Glutamatergic neuron (in vitro differentiated cells): ENCODE results near the gene PDZD4. TPM values are rescaled to one million over a fixed set of nuclear protein-coding genes. Genes with fewer than 3 reads are reported as not detected.

Source experiments
- DNase-seq: peaks from one replicate; pipeline ENCODE4 v3.0.0; 2022
- H3K27ac Mint-ChIP-seq: one replicate; pipeline ENCODE4 v1.8.0; 2020; ENCODE audit warnings: mild to moderate bottlenecking, mixed read lengths, inconsistent platforms; ENCODE audit not compliant: unreplicated experiment
- H3K27me3 Mint-ChIP-seq: one replicate; pipeline ENCODE4 v1.8.0; 2020; ENCODE audit warnings: mild to moderate bottlenecking, moderate library complexity, mixed read lengths, inconsistent platforms; ENCODE audit not compliant: unreplicated experiment
- H3K36me3 Mint-ChIP-seq: one replicate; pipeline ENCODE4 v1.8.0; 2020; ENCODE audit warnings: mild to moderate bottlenecking, mixed read lengths, inconsistent platforms; ENCODE audit not compliant: unreplicated experiment
- H3K4me1 Mint-ChIP-seq: one replicate; pipeline ENCODE4 v1.8.0; 2020; ENCODE audit warnings: mild to moderate bottlenecking, low read depth, mixed read lengths, inconsistent platforms; ENCODE audit not compliant: unreplicated experiment
- H3K4me3 Mint-ChIP-seq: one replicate; pipeline ENCODE4 v1.8.0; 2020; ENCODE audit warnings: mild to moderate bottlenecking, mixed read lengths, inconsistent platforms; ENCODE audit not compliant: unreplicated experiment
- H3K9me3 Mint-ChIP-seq: one replicate; pipeline ENCODE4 v1.8.0; 2020; ENCODE audit warnings: mild to moderate bottlenecking, moderate library complexity, mixed read lengths, inconsistent platforms; ENCODE audit not compliant: unreplicated experiment
- total RNA-seq: library from RNA; stranded (reverse); fragmentation: NEBNext Ultra II Directional; extraction: Animal tissue kit (Norgen Biotek cat#: 25700); gene quantifications from one replicate; pipeline ENCODE4 v1.2.1, GENCODE V29; 2021; ENCODE audit not compliant: unreplicated experiment
- TF ChIP-seq, protein P1 (sequence below): fragments of 200-600 bp; sonication (generic); IDR thresholded peaks from one replicate; pipeline ENCODE4 v1.5.0; 2021; ENCODE audit not compliant: partially characterized antibody, unreplicated experiment

Gene PDZD4
- total RNA-seq, 1 donor from 2014 or later: 41.8 TPM

DNA sequence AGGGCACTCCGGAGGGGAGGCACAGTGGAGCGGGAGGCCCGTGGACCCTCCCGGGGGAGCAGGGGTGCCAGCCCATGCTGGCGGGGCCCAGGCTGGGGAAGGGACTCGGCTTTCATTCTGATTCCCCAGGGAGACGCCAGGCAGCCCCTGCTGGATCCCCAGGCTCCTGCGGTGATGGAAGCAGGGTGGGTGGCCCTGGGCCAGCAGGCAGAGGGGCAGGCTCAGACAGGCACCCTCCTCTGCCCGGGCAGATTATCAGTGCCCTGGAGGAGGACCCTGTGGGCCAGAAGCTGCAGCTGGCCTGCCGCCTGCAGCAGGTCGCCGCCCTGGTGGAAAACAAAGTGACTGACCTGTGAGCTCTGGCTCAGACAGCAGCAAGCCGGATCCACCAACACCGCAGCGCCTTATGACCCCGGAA, 51.7 kb downstream of the PDZD4 start:
- Mint-ChIP-seq H3K27ac (no peak overlapping the region), H3K9me3 (no peaks in the 10 kb centered on the region), H3K4me3 (no peak overlapping the region), H3K4me1 (no peaks in the 10 kb centered on the region), H3K36me3 (no peaks in the 10 kb centered on the region), H3K27me3 (no peaks in the 10 kb centered on the region)
- DNase-seq: peak; percentile 6
- TF ChIP-seq, protein P1, sequence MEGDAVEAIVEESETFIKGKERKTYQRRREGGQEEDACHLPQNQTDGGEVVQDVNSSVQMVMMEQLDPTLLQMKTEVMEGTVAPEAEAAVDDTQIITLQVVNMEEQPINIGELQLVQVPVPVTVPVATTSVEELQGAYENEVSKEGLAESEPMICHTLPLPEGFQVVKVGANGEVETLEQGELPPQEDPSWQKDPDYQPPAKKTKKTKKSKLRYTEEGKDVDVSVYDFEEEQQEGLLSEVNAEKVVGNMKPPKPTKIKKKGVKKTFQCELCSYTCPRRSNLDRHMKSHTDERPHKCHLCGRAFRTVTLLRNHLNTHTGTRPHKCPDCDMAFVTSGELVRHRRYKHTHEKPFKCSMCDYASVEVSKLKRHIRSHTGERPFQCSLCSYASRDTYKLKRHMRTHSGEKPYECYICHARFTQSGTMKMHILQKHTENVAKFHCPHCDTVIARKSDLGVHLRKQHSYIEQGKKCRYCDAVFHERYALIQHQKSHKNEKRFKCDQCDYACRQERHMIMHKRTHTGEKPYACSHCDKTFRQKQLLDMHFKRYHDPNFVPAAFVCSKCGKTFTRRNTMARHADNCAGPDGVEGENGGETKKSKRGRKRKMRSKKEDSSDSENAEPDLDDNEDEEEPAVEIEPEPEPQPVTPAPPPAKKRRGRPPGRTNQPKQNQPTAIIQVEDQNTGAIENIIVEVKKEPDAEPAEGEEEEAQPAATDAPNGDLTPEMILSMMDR: no peak

DNA sequence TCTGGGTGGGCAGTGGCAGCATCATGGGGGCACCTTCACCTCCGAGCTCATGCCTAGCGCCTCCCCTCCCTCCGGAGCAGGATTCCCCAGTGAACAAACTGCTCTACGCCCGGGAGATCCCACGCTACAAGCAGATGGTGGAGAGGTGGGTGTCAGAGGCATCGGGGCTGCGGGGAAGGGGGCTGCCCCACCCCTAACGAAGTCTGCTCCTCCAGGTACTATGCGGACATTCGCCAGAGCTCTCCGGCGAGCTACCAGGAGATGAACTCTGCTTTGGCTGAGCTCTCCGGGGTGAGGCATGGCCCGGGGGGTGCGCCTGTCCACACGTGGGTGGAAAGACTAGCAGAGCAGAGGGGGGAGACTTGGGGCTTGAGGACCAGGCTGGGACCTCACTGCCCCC, 52.2 kb downstream of the PDZD4 start:
- H3K4me1 Mint-ChIP-seq: no peaks in the 10 kb centered on the region
- no peak overlapping the region for H3K27ac Mint-ChIP-seq
- H3K36me3 Mint-ChIP-seq: no peaks in the 10 kb centered on the region
- no peak overlapping the region for H3K4me3 Mint-ChIP-seq
- no peaks in the 10 kb centered on the region for H3K27me3 Mint-ChIP-seq
- TF ChIP-seq, protein P1: no peak
- no peaks in the 10 kb centered on the region for H3K9me3 Mint-ChIP-seq
- peak; percentile 0 for DNase-seq

DNA sequence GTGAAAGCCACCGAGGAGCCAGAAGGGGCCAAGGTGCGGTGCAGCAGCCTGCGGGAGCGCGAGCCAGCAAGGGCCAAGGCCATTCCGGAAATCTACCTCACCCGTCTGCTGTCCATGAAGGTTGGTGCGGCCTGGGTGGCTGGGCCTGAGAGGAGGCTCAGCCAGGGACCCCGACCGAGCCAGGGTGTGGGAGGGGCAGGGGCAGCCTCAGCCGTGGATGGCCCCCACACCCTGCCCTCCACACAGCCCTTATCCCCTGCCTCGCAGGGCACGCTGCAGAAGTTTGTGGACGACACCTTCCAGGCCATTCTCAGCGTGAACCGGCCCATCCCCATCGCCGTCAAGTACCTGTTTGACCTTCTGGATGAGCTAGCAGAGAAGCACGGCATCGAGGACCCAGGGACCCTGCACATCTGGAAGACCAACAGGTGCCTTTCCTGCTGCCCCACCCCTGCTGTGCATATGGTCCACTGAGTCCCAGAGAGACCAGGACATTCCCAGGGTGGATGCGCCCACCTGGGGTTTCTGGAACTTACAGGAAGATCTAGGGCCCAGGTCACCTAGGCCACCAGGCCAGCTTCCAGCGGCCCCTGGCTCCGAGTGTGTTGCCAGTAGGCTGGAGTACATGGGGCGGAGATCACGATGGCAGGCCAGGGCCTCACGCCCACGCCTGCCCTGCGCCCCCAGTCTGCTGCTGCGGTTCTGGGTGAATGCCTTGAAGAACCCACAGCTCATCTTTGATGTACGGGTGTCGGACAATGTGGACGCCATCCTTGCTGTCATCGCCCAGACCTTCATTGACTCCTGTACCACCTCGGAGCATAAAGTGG, 52.9 kb downstream of the PDZD4 start:
- Mint-ChIP-seq H3K27me3 (no peaks in the 10 kb centered on the region), H3K9me3 (no peaks in the 10 kb centered on the region), H3K27ac (no peak overlapping the region)

DNA sequence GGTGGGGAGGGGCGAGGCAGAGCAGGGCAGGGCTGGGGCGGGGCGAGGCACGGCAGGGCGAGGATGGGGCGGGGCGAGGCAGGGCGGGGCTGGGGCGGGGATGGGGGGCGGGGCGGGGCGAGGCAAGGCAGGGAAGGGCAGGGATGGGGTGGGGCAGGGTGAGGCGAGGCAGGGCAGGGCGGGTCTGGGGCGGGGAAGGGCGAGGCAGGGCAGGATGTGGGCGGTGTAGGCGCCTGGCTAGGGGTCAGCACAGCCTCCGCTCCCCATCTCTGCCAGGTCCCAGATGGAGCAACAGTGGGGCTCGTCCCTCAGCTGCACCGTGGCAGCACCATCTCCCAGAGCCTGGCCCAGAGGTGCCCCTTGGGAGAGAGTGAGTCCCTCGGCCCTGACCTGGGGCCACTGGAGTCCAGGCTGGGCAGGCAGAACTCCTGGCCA, 53.7 kb downstream of the PDZD4 start:
- H3K4me1 Mint-ChIP-seq: no peaks in the 10 kb centered on the region
- H3K9me3 Mint-ChIP-seq: no peaks in the 10 kb centered on the region
- H3K4me3 Mint-ChIP-seq: no peak overlapping the region
- no peaks in the 10 kb centered on the region for H3K36me3 Mint-ChIP-seq
- no peak overlapping the region for H3K27ac Mint-ChIP-seq
- peak; percentile 11 for DNase-seq
- TF ChIP-seq, protein P1: no peak
- H3K27me3 Mint-ChIP-seq: no peaks in the 10 kb centered on the region

More for the DNA sequence above, 52.9 kb downstream of the PDZD4 start:
- no peaks in the 10 kb centered on the region for H3K36me3 Mint-ChIP-seq
- H3K4me3 Mint-ChIP-seq: no peak overlapping the region
- H3K4me1 Mint-ChIP-seq: no peaks in the 10 kb centered on the region
- TF ChIP-seq, protein P1: no peak
- no peak for DNase-seq

DNA sequence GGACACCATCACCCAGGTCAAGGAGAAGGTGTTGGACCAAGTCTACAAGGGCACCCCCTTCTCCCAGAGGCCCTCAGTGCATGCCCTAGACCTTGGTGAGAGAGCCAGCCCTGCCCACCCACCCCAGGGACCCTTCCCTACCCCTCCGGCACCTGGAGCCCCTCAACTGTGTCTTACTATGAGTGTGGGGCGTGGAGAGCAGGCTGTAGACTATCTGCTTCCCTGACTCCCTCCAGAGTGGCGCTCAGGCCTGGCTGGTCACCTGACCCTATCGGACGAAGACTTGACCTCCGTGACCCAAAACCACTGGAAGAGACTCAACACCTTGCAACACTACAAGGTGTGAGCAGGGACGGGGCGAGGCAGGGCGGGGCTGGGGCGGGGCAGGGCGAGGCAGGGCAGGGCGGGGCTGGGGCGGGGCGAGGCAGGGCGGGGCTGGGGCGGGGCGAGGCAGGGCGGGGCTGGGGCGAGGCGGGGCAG, 54.2 kb downstream of the PDZD4 start:
- no peak overlapping the region for H3K27ac Mint-ChIP-seq
- no peak for DNase-seq
- H3K4me3 Mint-ChIP-seq: no peak overlapping the region
- no peaks in the 10 kb centered on the region for H3K36me3 Mint-ChIP-seq
- TF ChIP-seq, protein P1: no peak
- no peaks in the 10 kb centered on the region for H3K27me3 Mint-ChIP-seq
- no peaks in the 10 kb centered on the region for H3K9me3 Mint-ChIP-seq
- H3K4me1 Mint-ChIP-seq: no peaks in the 10 kb centered on the region
